H4 (cell line): ENCODE results near the gene IFT52. TPM values are rescaled to one million over a fixed set of nuclear protein-coding genes. Genes with fewer than 3 reads are reported as not detected.
"Not testable (repeated sequence)": the region's sequence is repeated elsewhere in the genome, so short reads cannot be mapped to it uniquely, and the experiment has no call there.

Source experiments
- DNase-seq: peaks from one replicate; pipeline ENCODE4 v3.0.0-alpha.2; 2015; ENCODE audit warnings: low spot score
- total RNA-seq: library from RNA; depleted of rRNA; stranded (reverse); fragments of >200 nt; shearing (Covaris generic); gene quantifications from 2 replicates; pipeline ENCODE4 v1.2.3, GENCODE V29; 2014

Gene IFT52
- total RNA-seq, 1 experiment from 2014 or later, result 32.1 TPM

DNA sequence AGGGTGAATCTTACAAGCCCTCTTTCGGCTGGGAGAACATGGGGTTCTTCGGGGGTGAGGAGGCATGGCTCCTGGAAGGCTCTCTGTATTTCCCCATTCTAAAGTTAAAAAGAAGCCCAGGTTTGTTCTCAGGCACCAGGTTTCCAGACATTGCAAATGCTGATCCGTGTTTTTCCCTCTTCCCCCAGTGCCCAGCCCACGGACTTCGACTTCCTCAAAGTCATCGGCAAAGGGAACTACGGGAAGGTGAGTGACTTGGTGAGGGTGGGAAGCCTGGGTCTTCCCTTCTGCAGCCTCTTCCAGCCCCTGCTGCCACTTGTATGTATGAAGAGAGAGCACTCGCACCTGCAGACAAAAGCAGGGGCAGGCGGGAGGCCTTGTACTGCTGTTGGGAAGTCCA is 23.3 kb upstream of the IFT52 start:
- no peak for DNase-seq

DNA sequence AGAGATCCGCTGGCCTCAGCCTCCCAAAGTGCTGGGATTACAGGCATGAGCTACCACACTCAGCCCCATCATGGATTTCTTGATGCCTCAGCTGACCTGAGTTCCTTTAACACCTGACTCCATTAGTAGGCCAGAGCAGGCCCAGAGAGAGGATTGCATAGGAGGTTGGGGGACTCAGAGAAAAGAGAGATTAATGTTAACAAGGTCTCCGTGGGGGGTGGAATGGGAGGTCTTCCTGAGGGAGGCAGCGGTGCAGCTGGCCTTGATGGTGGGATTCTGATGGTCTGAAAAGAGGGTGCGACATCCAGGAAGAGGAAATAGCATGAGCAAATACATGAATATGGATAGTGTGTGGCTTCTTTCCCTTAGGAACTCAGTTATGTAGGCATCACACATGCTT is 22.0 kb upstream of the IFT52 start:
- no peak for DNase-seq

DNA sequence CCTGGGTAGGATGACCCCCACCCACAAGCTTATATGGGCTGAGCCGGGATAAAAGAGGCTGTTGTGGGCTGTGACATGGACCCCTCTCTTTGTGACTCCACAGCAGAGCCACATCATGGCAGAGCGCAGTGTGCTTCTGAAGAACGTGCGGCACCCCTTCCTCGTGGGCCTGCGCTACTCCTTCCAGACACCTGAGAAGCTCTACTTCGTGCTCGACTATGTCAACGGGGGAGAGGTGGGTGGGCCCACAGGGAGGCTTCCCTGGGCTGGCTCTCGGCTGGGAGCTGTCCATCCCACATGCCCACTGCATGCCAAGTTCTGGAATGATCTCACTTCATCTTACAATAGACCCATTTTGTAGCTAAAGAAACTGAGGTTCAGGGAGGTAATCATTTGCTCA is 21.5 kb upstream of the IFT52 start:
- DNase-seq, result no peak

DNA sequence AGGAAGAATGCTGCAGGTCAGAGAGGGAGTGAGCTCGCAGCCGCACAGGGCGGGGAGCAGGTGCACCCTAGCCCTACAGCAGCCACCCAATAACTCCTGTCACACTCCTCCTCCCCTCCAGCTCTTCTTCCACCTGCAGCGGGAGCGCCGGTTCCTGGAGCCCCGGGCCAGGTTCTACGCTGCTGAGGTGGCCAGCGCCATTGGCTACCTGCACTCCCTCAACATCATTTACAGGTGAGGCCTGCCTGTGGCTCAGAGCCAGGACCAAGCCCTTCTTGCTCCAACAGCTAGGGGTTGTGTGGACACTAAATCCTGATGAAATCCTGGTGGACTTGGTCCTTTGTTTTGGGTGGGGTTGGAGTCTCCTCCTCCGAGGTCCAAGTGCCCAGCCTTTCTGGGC is 20.2 kb upstream of the IFT52 start:
- no peak for DNase-seq

DNA sequence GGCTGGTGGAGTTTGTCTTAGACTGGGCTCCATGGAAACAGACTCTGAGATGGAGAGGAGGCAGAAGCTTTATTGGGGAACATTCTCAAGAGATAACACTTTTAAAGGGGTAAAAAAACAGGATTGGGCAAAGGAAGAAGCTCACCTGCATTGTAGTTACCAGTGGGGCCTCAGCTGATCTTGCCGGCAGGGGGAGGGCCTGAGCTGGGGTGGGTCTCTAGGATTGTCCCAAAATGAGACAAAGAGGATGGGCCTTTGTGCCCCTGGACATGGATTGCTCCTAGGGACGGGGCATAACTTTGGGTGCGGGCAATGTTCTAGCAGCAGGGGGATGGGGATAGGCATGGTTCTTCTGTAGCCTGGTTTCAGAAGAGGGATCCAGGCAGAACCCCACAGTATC is 19.4 kb upstream of the IFT52 start:
- no peak for DNase-seq

DNA sequence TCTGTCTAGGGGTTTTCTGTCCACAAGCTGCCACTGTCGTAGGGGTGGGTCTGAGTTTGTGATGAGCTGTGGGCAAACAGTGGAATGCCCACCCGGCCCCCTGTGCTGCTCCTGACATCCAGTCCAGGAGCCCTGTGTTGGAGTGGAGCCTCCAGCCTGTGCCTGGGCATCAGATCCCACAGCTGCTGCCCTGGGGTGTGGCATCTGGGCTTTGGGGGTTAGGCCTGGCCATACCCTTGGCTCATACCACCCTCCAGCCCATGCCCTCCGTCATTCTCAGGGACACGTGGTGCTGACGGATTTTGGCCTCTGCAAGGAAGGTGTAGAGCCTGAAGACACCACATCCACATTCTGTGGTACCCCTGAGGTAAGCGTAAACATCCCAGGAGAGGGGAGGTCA is 19.0 kb upstream of the IFT52 start:
- DNase-seq, result no peak

DNA sequence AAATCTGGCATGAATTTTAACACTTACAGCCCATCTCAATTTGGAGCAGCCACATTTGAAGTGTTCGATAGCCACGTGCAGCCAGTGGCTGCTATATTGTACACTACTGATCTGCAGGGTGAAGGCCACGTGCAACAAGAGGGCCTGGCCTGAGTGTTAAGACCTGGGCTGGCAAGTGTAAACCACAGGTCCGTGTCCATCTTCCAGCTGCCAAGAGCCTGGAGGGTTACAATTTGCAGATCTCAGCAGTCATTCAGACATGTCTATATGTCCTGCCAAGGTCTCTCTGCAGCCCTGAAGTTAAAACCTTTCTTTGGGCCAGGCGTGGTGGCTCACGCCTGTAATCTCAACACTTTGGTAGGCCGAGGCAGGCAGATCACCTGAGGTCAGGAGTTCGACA is 17.8 kb upstream of the IFT52 start:
- no peak for DNase-seq

DNA sequence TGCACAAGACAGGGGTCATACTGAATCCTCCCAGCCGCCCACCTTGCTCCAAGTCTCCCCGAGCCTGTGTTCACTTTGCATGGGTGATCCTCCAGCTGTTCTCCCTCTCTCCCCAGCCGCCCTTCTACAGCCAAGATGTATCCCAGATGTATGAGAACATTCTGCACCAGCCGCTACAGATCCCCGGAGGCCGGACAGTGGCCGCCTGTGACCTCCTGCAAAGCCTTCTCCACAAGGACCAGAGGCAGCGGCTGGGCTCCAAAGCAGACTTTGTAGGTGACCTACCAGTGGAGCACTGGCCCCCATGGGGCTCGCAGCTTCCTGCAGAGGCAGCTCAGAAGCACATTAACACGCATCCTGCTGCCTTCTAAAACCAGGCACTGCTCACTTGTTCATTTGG is 14.6 kb upstream of the IFT52 start:
- no peak for DNase-seq

DNA sequence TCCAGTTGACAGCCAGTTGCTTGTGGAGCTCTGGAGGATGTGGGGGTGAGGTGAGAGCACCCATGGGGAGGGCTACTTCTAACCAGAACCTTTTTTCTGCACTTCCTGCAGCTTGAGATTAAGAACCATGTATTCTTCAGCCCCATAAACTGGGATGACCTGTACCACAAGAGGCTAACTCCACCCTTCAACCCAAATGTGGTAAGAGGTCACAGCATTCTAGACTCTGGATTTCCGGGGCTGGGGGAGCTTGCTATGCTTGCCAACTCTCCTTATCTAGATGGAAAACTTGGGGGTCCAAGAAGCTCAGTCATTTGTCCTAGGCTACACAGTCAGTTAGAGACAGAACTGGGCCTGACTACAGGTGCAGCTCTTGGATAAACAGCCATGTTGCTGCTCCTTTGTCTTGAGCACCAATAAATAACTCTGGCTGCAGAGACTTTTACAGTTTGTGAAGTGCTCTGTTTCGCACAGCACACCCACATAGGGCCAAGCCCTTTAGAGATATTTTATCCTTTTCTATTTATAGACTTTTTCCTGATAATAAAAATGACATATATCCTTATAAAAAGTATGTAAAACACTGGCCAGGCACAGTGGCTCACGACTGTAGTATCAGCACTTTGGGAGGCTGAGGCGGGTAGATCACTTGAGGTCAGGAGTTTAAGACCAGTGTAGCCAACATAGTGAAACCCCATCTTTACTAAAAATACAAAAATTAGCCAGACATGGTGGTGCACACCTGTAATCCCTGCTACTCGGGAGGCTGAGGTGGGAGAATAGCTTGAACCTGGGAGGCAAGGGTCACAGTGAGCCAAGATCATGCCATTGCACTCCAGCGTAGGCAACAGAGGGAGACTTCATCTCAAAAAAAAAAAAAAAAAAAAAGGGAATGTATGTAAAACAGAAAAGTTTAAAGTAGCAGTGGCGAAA is 10.6 kb upstream of the IFT52 start:
- no peak for DNase-seq

DNA sequence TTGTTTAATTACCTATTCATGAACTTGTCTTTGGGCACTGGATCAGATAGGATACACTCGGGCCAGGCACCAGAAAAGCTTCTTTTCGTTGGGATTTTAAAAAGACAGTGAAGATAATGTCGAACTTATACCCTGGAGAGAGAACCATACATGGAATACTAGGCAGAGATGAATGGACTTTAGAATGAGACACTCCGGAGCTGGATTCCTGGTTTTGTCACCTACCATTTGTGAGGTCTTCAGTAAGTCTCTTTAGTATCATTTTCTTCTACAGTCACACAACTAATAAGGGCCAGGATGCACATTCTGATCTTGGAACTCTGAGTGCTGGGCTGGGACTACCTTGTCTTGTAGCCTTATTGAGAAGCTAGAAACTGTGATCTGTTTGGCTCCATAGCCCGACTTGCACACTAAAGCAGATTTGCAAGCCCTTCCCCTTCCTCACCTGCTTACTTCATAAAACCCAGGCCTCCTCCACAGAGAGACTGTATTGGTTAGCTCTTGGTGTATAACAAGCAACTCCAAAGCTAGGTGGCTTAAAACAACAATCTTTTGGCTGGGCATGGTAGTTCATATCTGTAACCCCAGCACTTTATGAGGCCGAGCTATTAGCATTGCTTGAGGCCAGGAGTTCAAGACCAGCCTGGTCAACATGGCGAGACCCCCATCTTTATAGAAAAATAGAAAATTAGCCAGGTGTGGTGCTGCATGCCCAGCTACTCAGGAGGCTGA is 7.4 kb upstream of the IFT52 start:
- DNase-seq, result no peak

DNA sequence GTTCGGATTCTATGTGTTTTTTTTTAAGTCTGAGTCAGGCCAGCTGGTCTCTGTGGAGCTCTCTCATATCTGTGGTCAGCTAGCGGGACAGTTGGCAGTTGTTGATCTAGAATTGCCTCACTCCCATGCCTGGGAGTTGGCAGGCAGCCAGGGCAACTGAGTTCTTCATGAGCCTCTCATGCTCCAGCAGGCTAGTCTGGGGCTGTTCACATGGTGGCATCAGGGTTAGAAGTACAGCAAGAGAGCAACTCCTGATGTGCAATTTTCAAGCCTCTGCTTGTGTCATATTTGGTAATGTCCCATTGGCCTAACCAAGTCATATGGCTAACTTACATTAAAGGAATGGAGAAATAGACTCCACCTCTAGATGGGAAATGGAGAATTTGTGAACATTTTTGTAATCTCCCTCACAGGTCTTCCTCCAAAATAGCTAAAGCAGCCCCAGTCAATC is 6.7 kb upstream of the IFT52 start:
- peak; percentile 78 for DNase-seq

DNA sequence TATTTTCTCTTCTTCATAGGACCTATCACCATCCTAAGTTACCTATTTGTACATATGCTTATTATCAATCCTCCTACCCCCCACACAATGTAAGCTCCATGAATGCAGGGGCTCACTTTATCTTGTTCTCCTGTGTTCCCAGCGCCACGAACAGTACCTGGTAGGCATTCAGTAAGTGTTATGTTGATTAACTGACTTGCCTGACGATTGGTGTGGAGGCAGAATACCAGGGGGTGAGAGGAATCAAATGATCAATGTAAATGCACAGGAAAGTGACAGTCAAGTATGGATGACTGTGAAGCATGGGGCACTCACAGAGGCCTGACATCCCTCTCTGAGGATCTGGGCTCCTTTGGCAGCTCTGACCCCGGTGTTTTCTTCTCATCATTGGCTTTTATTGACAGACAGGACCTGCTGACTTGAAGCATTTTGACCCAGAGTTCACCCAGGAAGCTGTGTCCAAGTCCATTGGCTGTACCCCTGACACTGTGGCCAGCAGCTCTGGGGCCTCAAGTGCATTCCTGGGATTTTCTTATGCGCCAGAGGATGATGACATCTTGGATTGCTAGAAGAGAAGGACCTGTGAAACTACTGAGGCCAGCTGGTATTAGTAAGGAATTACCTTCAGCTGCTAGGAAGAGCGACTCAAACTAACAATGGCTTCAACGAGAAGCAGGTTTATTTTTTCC is 6.1 kb upstream of the IFT52 start:
- peak; percentile 22 for DNase-seq

DNA sequence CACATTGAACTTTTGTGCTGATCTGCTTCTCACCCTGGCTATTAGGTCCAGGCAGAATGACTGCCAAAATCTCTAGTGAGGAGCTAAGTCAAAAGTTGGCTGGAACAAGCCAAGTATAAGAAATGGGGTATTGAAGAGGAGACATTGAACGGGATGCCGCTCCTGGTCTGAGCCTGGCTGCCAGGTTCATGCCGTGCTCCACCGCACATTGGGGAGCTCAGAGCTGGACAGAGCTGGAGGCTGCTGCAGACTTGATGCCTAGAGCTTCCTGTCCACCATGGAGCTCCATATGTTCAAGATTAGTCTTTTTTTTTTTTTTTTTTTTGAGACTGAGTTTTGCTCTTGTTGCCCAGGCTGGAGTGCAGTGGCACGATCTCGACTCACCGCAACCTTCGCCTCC is 4.1 kb upstream of the IFT52 start:
- DNase-seq, result no peak

DNA sequence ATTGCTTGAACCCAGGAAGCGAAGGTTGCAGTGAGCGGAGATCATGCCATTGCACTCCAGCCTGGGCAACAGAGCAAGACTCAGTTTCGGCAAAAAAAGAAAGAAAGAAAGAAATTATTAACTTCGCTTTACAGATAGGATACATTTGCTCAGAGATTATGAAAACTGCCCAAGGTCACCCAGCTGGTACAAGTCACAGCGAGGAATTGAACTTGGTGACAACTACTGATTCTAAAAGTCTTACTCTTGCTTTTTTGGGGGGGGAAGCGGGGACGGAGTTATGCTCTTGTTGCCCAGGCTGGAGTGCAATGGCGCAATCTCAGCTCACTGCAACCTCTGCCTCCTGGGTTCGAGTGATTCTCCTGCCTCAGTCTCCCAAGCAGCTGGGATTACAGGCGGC is 2.2 kb upstream of the IFT52 start:
- DNase-seq, result not testable (repeated sequence)

DNA sequence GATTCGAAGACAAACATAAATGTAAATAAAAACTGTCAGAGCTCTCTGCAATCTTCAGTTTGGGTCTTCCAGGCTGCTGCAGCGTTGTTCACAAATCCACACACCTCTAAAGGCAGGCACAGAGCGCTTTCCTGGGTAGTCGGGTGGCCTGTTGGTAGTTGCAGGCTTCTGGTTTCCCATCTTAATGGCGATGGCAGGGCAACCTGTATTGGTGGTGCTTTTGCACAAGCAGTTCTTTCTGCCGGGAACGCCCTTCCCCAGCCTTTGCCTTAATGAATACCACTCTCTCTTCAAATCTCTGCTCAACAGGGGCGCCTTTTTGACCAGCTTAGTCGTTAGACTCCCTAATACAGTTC is 723 bp upstream of the IFT52 start:
- DNase-seq, result no peak

DNA sequence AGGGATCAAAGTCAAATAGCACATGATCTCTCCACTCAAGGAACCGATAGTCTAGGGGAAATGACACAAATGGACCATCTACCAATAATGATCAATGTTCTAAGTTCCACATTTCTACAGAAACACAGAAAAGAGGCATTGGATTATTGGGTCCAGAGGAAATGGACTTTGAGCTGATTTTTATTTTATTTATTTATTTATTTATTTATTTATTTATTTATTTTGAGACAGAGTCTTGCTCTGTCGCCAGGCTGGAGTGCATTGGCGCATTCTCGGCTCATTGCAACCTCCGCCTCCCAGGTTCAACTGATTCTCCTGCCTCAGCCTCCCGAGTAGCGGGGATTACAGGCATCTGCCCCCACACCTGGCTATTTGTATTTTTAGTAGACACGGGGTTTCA is 11.2 kb downstream of the IFT52 start:
- DNase-seq, result not testable (repeated sequence)

DNA sequence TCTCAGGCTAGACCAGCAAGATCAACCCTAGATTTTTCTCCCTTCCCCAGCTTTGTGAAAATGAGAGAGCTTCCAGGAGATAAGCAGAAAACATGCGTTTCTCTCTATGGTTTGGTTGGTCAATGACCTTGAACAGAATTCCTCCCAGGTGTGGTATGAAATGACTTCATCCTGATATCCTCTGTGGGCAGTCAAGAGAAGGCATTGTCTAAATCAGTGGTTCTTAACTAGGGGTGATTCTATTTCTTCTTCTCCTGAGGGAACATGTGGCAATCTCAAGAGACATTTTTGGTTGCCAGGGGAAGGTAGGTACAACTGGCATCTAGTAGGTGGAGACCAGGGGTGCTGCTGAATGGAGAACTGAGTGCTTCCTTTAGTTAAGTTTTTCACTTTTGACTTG is 12.4 kb downstream of the IFT52 start:
- no peak for DNase-seq

DNA sequence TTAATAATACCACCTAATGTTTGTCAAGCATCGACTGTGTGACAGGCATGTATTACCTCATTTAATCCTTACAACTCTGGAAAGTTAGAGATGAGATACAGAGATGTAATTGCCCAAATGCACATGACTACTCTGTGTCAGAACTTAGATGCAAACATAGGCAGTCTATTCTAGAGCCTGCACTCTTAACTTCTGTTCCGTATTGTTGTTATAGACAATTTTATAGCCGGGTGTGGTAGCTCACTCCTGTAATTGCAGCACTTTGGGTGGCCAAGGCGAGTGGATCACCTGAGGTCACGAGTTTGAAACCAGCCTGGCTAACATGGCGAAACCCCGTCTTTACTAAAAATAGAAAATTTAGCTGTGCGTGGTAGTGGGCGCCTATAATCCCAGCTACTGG is 15.0 kb downstream of the IFT52 start:
- no peak for DNase-seq

DNA sequence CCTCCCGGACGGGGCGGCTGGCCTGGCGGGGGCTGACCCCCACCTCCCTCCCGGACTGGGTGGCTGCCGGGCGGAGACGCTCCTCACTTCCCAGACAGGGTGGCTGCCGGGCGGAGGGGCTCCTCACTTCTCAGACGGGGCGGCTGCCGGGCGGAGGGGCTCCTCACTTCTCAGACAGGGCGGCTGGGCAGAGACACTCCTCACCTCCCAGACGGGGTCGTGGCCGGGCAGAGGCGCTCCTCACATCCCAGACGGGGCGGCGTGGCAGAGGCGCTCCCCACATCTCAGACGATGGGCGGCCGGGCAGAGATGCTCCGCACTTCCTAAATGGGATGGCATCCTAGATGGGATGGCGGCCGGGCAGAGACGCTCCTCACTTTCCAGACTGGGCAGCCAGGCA is 16.5 kb downstream of the IFT52 start:
- not testable (repeated sequence) for DNase-seq

DNA sequence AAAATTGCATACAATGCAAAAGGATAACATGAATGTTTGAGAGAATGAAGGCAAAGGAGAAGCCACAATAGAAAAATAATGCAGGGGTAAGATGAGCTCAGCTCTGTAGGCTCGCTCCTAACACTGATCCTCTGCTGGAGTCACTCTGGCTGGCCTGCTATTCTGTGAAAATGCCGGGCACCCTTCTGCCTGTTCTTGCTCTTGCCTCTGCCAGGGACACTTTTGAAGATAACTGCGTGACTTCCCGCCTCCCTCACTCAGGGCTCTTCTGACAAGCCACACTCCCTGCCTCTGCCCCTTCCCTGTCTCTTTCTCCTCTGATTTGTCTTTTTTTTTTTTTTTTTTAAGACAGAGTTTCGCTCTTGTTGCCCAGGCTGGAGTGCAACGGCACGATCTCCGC is 40.9 kb downstream of the IFT52 start:
- no peak for DNase-seq

DNA sequence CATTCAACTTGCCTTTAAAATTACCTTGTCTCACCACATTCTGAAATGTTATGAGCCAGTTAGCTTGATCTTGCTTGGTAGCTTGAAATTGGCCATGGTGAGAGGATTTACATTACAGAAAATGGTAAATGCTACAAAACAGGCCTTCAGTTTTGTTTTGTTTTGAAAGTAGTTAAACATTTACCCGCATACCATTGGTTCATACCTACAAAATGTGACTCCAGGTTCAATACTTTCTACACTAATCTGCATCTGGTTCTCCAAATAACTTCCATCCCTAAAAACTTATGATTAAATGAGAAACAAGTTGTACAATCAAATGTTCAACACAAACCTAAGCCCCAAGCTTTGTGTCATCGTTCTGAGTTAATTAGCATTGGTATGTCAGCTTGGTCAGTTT is 45.7 kb downstream of the IFT52 start:
- no peak for DNase-seq

DNA sequence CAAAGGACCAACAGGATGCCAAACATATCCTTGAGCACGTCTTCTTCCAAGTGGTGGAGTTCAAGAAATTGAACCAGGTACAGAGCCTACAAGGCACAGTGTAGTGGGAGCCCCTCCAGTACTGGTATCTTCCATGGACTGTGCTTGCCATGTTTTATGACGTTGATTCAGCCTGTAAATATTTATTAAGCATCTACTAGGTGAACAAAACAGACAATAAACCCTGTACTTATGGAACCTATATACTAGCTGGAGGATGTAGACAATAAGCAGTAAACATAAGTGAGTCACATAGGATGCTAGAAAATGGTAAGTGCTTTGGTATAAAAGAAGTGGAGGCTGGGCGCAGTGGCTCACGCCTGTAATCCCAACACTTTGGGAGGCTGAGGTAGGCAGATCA is 51.8 kb downstream of the IFT52 start:
- no peak for DNase-seq
